HEK293 (cell line): ENCODE results near the gene BMP6.
A peak's percentile ranks its signal among the peaks of the same experiment; 100 is the strongest.

ENCODE experiments used
- CTCF ChIA-PET: fragments of 350-600 bp; formaldehyde crosslinking; extraction: SDS; loops from one replicate; lab custom pipeline; 2021; ENCODE audit warnings: antibody characterized with exemption; lab: Yijun Ruan, JAX
- POLR2A ChIA-PET: fragments of 300-600 bp; formaldehyde crosslinking; extraction: SDS; loops from one replicate; lab custom pipeline; 2020; ENCODE audit warnings: antibody characterized with exemption, inconsistent platforms; lab: Yijun Ruan, JAX
- H3K27ac ChIP-seq: fragments of 200-500 bp; sonication (Bioruptor generic); 2 replicates; pipeline ENCODE4 v1.5.1; 2014; ENCODE audit warnings: low read depth, low read length, control low read depth, inconsistent platforms; ENCODE audit errors: extremely low read depth
- H3K36me3 ChIP-seq, 2 experiments: fragments of 200-500 bp in 1 of 2; sonication (Bioruptor generic) in 1 of 2; 1 replicate in 1 of 2; 2 replicates in 1 of 2; pipeline ENCODE4 v1.5.1; 2014 to 2017; ENCODE audit warnings: inconsistent platforms in 2 of 2, low read length in 2 of 2; ENCODE audit not compliant: control insufficient read depth in 2 of 2, insufficient read depth in 1 of 2
- H3K4me1 ChIP-seq: fragments of 200-500 bp; sonication (Bioruptor generic); 2 replicates; pipeline ENCODE4 v1.5.1; 2014; ENCODE audit warnings: mild to moderate bottlenecking, low read length, inconsistent platforms; ENCODE audit not compliant: control insufficient read depth, insufficient read depth
- H3K4me3 ChIP-seq: 2 replicates; pipeline ENCODE4 v1.5.1; 2011; ENCODE audit warnings: low read depth, mild to moderate bottlenecking, control low read depth, low read length, moderate library complexity
- H3K9me3 ChIP-seq: fragments of 200-500 bp; sonication (Bioruptor generic); 2 replicates; pipeline ENCODE4 v1.5.1; 2014; ENCODE audit warnings: low read depth, low read length, inconsistent platforms; ENCODE audit not compliant: control insufficient read depth, insufficient read depth
- BCL11B ChIP-seq: fragments of 450-650 bp; formaldehyde crosslinking; IDR thresholded peaks from 2 replicates; pipeline ENCODE4 v1.5.1; 2016; ENCODE audit warnings: low read depth, missing biosample characterization, missing genetic modification characterization
- OSR2 ChIP-seq: fragments of 450-650 bp; formaldehyde crosslinking; IDR thresholded peaks from 2 replicates; pipeline ENCODE4 v1.5.1; 2016; ENCODE audit warnings: missing biosample characterization, missing genetic modification characterization
- SP3 ChIP-seq: fragments of 450-650 bp; formaldehyde crosslinking; IDR thresholded peaks from 2 replicates; pipeline ENCODE4 v1.5.1; 2016; ENCODE audit warnings: missing biosample characterization, missing genetic modification characterization
- TCF7L2 ChIP-seq: IDR thresholded peaks from 2 replicates; pipeline ENCODE4 v1.6.1; 2011; ENCODE audit warnings: low read depth, mild to moderate bottlenecking, inconsistent platforms, low read length, moderate library complexity, borderline replicate concordance
- ZBTB7A ChIP-seq: fragments of 450-650 bp; formaldehyde crosslinking; IDR thresholded peaks from 2 replicates; pipeline ENCODE4 v1.5.1; 2016; ENCODE audit warnings: low read depth, missing biosample characterization, missing genetic modification characterization
- ZNF174 ChIP-seq: fragments of 450-650 bp; formaldehyde crosslinking; IDR thresholded peaks from 2 replicates; pipeline ENCODE4 v1.5.0; 2017; ENCODE audit warnings: missing biosample characterization, mild to moderate bottlenecking, missing genetic modification characterization
- ZNF248 ChIP-seq: fragments of 450-650 bp; formaldehyde crosslinking; IDR thresholded peaks from 2 replicates; pipeline ENCODE4 v1.5.1; 2017; ENCODE audit warnings: missing biosample characterization, missing genetic modification characterization
- ZNF423 ChIP-seq: fragments of 450-650 bp; formaldehyde crosslinking; IDR thresholded peaks from 2 replicates; pipeline ENCODE4 v1.5.1; 2016; ENCODE audit warnings: missing biosample characterization, missing genetic modification characterization
- ZNF530 ChIP-seq: fragments of 450-650 bp; formaldehyde crosslinking; IDR thresholded peaks from 2 replicates; pipeline ENCODE4 v1.5.1; 2016; ENCODE audit warnings: low read depth, missing biosample characterization, missing genetic modification characterization
- ZNF560 ChIP-seq: fragments of 450-650 bp; formaldehyde crosslinking; IDR thresholded peaks from 2 replicates; pipeline ENCODE4 v1.5.1; 2017; ENCODE audit warnings: missing biosample characterization, missing genetic modification characterization, borderline replicate concordance
- ZNF830 ChIP-seq: fragments of 450-650 bp; IDR thresholded peaks from 2 replicates; pipeline ENCODE4 v1.5.0; 2018; ENCODE audit warnings: missing biosample characterization, missing genetic modification characterization, low read depth, mild to moderate bottlenecking, moderate library complexity
- ZSCAN30 ChIP-seq: fragments of 450-650 bp; IDR thresholded peaks from 2 replicates; pipeline ENCODE4 v1.5.1; 2018; ENCODE audit warnings: missing biosample characterization, mild to moderate bottlenecking, missing genetic modification characterization, moderate library complexity
- TF ChIP-seq, protein P1 (sequence below): sonication (generic); formaldehyde crosslinking; IDR thresholded peaks from 2 replicates; pipeline ENCODE4 v1.8.1; 2022; ENCODE audit warnings: mild to moderate bottlenecking, moderate library complexity, missing genetic modification reagents
- TF ChIP-seq, protein P2 (sequence below): fragments of 450-650 bp; formaldehyde crosslinking; IDR thresholded peaks from 2 replicates; pipeline ENCODE4 v1.5.1; 2016; ENCODE audit warnings: missing biosample characterization, missing genetic modification characterization
- TF ChIP-seq, protein P3 (sequence below): fragments of 450-650 bp; formaldehyde crosslinking; IDR thresholded peaks from 2 replicates; pipeline ENCODE4 v1.5.1; 2016; ENCODE audit warnings: missing biosample characterization, missing genetic modification characterization
- TF ChIP-seq, protein P4 (sequence below): fragments of 450-650 bp; formaldehyde crosslinking; optimal IDR thresholded peaks from 2 replicates; pipeline ENCODE3; 2016; ENCODE audit warnings: missing biosample characterization, mild to moderate bottlenecking, missing genetic modification characterization
- TF ChIP-seq, protein P5 (sequence below): fragments of 450-650 bp; formaldehyde crosslinking; IDR thresholded peaks from 2 replicates; pipeline ENCODE4 v1.5.1; 2016; ENCODE audit warnings: missing biosample characterization, missing genetic modification characterization
- TF ChIP-seq, protein P6 (sequence below): fragments of 450-650 bp; formaldehyde crosslinking; IDR thresholded peaks from 2 replicates; pipeline ENCODE4 v1.5.1; 2017; ENCODE audit warnings: missing biosample characterization, missing genetic modification characterization

BMP6 gene

DNA sequence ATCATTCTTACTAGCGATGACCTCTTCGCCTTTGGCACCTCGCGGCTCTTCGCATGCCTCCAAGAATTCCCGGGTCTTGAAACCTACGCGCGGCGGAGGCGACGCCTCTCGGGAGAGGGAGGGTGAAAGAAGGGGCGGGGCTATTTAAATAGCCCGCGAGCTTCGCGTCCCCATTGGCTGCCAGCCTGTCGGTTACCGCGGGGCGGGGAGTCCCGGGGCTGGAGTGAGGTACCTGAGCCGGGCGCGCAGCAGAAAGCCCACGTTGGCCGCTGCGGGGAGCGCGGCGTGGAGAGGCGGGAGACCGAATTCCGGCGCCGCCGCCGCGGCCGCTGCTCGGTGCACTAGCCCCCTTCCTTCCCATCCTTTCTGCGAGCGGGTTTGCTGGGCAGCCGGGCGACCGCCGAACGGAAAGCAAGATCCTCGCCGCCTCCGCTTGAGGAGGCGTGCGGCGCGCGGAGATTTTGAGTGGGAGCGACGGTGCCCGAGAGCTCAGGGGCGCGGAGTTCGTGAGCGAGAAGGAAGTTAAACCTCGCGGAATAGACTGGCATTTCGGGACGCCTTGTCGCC lies at the start of gene BMP6 (continued):
- TF ChIP-seq, protein P1, sequence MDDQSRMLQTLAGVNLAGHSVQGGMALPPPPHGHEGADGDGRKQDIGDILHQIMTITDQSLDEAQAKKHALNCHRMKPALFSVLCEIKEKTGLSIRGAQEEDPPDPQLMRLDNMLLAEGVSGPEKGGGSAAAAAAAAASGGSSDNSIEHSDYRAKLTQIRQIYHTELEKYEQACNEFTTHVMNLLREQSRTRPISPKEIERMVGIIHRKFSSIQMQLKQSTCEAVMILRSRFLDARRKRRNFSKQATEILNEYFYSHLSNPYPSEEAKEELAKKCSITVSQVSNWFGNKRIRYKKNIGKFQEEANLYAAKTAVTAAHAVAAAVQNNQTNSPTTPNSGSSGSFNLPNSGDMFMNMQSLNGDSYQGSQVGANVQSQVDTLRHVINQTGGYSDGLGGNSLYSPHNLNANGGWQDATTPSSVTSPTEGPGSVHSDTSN (CRISPR knock-in tag), result peak; percentile 86; the same call in 1 of the 2 replicates
- TF ChIP-seq BCL11B, result 0 out of 2 replicates have a peak, but pooled peaks have one; percentile 13

DNA sequence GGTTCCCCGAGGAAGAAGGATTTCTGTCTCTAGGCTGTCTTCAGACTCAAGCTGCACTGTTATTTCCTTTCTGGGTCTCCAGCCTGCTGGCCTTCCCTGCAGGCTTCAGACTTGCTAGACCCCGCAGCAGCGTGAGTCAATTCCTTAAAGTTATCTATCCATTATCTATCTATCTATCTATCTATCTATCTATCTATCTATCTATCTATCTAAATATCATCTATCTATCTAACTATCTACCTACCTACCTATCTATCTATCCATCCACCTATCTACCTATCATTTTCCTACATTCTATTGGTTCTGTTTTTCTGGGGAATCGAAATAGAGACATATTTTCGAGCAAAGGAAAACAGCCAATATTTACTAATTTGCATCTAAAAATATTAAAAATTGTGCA lies 48.7 kb upstream of the BMP6 start:
- no peak overlapping the region for H3K27ac ChIP-seq
- TF ChIP-seq TCF7L2, result no peak
- H3K4me1 ChIP-seq, result no peaks in the 10 kb centered on the region
- no peaks in the 10 kb centered on the region for H3K9me3 ChIP-seq
- no peaks in the 10 kb centered on the region for H3K36me3 ChIP-seq
- POLR2A ChIA-PET, result no interaction called here
- no peak overlapping the region for H3K4me3 ChIP-seq
- CTCF ChIA-PET, result no interaction called here

DNA sequence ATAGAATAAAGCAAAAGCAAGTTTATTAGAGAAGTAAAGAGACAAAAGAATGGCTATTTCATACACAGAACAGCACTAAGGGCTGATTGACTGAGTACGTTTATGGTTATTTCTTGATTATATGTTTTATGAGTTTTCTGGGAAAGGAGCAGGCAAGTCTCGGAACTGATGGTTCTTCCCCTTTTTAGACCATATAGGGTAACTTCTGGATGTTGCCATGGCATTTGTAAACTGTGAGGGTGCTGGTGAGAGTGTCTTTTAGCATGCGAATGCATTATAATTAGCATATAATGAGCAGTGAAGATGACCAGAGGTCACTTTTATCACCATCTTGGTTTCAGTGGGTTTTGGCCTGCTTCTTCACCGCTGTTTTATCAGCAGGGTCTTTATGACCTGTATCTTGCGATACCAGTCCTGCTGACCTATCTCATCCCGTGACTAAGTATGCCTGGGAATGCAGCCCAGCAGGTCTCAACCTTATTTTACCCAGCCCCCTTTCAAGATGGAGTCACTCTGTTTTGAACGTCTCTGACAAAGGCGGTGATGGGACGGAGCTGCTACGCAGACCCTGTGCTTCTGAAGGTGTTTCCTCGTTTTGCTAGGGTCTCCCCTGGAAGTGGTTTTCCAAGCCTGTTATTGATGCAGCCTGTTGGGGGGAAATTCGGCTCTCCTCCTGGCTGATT lies 45.4 kb upstream of the BMP6 start:
- no peaks in the 10 kb centered on the region for H3K9me3 ChIP-seq
- ChIA-PET POLR2A (no interaction called here), CTCF (no interaction called here)
- H3K4me1 ChIP-seq, result no peaks in the 10 kb centered on the region
- no peak overlapping the region for H3K27ac ChIP-seq
- TF ChIP-seq OSR2 (tag by site-specific recombination), result no peak
- no peak for TF ChIP-seq ZSCAN30
- TF ChIP-seq, all 188 proteins: peak for 0
- Histone ChIP-seq H3K36me3 (no peaks in the 10 kb centered on the region), H3K4me3 (no peak overlapping the region)

DNA sequence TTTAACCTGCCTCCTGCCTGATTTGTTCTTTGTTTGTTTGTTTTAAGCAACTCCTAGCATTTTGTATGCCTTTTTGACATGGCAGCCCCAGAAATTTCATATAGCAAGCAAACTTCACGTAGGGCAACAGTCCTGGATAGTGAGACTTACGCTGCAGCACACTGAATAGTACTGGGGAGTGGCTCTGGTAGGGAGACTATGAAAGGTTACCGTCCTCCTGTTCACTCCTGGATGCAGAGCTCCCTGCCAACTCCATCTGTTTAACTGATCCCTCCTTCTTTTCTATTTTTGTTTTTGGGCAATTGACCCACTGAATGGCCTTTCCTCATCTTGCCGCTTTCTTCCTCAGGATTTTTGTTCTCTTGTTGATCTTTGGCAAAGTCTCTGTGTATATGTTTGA lies 44.5 kb upstream of the BMP6 start:
- H3K4me1 ChIP-seq, result no peaks in the 10 kb centered on the region
- ChIA-PET CTCF (interaction anchor here (0.7 to 2.3 kb wide), 5 partner anchors 8 to 1278 kb away, joined by 3 to 12 read pairs (median 4); no protein-coding TSS in a partner anchor), POLR2A (no interaction called here)
- H3K4me3 ChIP-seq, result no peak overlapping the region
- H3K27ac ChIP-seq, result no peak overlapping the region
- TF ChIP-seq ZNF248 (tag by site-specific recombination), result no peak
- no peak for TF ChIP-seq ZBTB7A (tag by site-specific recombination)
- no peak for TF ChIP-seq ZNF174 (tag by site-specific recombination)
- TF ChIP-seq, protein P2, sequence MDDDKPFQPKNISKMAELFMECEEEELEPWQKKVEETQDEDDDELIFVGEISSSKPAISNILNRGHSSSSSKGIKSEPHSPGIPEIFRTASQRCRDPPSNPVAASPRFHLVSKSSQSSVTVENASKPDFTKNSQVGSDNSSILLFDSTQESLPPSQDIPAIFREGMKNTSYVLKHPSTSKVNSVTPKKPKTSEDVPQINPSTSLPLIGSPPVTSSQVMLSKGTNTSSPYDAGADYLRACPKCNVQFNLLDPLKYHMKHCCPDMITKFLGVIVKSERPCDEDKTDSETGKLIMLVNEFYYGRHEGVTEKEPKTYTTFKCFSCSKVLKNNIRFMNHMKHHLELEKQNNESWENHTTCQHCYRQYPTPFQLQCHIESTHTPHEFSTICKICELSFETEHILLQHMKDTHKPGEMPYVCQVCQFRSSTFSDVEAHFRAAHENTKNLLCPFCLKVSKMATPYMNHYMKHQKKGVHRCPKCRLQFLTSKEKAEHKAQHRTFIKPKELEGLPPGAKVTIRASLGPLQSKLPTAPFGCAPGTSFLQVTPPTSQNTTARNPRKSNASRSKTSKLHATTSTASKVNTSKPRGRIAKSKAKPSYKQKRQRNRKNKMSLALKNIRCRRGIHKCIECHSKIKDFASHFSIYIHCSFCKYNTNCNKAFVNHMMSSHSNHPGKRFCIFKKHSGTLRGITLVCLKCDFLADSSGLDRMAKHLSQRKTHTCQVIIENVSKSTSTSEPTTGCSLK, result no peak
- no peak for TF ChIP-seq SP3 (tag by site-specific recombination)
- no peak for TF ChIP-seq ZNF530 (tag by site-specific recombination)
- no peak for TF ChIP-seq ZNF830
- TF ChIP-seq, protein P3, sequence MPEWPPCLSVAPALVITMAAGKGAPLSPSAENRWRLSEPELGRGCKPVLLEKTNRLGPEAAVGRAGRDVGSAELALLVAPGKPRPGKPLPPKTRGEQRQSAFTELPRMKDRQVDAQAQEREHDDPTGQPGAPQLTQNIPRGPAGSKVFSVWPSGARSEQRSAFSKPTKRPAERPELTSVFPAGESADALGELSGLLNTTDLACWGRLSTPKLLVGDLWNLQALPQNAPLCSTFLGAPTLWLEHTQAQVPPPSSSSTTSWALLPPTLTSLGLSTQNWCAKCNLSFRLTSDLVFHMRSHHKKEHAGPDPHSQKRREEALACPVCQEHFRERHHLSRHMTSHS (tag by site-specific recombination), result no peak
- TF ChIP-seq, protein P4, sequence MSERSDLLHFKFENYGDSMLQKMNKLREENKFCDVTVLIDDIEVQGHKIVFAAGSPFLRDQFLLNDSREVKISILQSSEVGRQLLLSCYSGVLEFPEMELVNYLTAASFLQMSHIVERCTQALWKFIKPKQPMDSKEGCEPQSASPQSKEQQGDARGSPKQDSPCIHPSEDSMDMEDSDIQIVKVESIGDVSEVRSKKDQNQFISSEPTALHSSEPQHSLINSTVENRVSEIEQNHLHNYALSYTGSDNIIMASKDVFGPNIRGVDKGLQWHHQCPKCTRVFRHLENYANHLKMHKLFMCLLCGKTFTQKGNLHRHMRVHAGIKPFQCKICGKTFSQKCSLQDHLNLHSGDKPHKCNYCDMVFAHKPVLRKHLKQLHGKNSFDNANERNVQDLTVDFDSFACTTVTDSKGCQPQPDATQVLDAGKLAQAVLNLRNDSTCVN (tag by site-specific recombination), result no peak
- TF ChIP-seq, protein P5, sequence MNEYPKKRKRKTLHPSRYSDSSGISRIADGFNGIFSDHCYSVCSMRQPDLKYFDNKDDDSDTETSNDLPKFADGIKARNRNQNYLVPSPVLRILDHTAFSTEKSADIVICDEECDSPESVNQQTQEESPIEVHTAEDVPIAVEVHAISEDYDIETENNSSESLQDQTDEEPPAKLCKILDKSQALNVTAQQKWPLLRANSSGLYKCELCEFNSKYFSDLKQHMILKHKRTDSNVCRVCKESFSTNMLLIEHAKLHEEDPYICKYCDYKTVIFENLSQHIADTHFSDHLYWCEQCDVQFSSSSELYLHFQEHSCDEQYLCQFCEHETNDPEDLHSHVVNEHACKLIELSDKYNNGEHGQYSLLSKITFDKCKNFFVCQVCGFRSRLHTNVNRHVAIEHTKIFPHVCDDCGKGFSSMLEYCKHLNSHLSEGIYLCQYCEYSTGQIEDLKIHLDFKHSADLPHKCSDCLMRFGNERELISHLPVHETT (tag by site-specific recombination), result no peak
- no peak for TF ChIP-seq ZNF560 (tag by site-specific recombination)
- TF ChIP-seq, protein P6, sequence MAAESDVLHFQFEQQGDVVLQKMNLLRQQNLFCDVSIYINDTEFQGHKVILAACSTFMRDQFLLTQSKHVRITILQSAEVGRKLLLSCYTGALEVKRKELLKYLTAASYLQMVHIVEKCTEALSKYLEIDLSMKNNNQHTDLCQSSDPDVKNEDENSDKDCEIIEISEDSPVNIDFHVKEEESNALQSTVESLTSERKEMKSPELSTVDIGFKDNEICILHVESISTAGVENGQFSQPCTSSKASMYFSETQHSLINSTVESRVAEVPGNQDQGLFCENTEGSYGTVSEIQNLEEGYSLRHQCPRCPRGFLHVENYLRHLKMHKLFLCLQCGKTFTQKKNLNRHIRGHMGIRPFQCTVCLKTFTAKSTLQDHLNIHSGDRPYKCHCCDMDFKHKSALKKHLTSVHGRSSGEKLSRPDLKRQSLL (tag by site-specific recombination), result no peak
- TF ChIP-seq ZNF423 (tag by site-specific recombination), result no peak
- no peaks in the 10 kb centered on the region for H3K9me3 ChIP-seq
- H3K36me3 ChIP-seq, result no peaks in the 10 kb centered on the region
